NT2/D1 (cell line): Measurements from ENCODE around the gene TTC3.

Experiments used
- DNase-seq: peaks from one replicate; pipeline ENCODE4 v3.0.0-alpha.2; 2011; ENCODE audit warnings: low read depth, low spot score
- H3K27me3 ChIP-seq: 2 replicates; pipeline ENCODE4 v1.6.0; 2011; ENCODE audit warnings: mild to moderate bottlenecking; ENCODE audit not compliant: insufficient read length, insufficient read depth
- H3K36me3 ChIP-seq: 2 replicates; pipeline ENCODE4 v1.6.1; 2011; ENCODE audit warnings: mild to moderate bottlenecking, low read length, mixed read lengths; ENCODE audit not compliant: insufficient read depth, insufficient read length
- H3K4me1 ChIP-seq: 2 replicates; pipeline ENCODE4 v1.5.1; 2011; ENCODE audit not compliant: insufficient read depth, insufficient read length
- H3K4me3 ChIP-seq: 2 replicates; pipeline ENCODE4 v1.5.1; 2011; ENCODE audit warnings: low read depth; ENCODE audit not compliant: insufficient read length
- H3K9ac ChIP-seq: 2 replicates; pipeline ENCODE4 v1.6.0; 2011; ENCODE audit warnings: low read depth; ENCODE audit not compliant: insufficient read length
- H3K9me3 ChIP-seq: 2 replicates; pipeline ENCODE4 v1.5.1; 2011; ENCODE audit warnings: mild to moderate bottlenecking, low read length; ENCODE audit not compliant: insufficient read depth
- SUZ12 ChIP-seq: IDR thresholded peaks from 2 replicates; pipeline ENCODE4 v1.6.1; 2011; ENCODE audit not compliant: insufficient read length, insufficient read depth; ENCODE audit errors: extremely low read depth
- YY1 ChIP-seq: IDR thresholded peaks from 2 replicates; pipeline ENCODE4 v1.6.1; 2011; ENCODE audit not compliant: insufficient read length, insufficient read depth
- ZNF274 ChIP-seq: IDR thresholded peaks from 2 replicates; pipeline ENCODE4 v1.6.1; 2011; ENCODE audit warnings: mild to moderate bottlenecking, low read depth, low read length

Gene TTC3

DNA sequence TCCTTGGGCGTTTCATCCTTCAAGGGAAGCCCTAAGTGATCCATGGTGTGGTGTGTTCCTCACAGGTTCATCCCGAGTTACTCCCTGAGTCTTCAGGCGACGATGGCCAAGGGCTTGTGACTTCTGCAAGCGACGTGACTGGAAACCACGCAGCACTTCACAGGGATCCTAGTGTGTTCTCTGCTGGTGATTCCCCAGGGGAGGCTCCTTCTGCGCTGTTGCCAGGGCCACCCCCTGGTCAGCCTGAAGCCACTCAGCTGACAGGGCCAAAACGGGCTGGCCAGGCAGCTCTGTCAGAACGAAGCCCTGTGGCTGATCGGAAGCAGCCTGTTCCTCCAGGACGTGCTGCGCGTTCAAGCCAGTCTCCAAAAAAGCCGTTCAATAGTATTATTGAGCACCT is 122.6 kb downstream of the TTC3 start:
- no peak overlapping the region for H3K9ac ChIP-seq
- TF ChIP-seq ZNF274 (no peak), SUZ12 (no peak), YY1 (no peak)
- no peaks in the 10 kb centered on the region for H3K27me3 ChIP-seq
- peaks cover 6% of the 10 kb centered on the region for H3K4me1 ChIP-seq
- no peaks in the 10 kb centered on the region; the same call in 1 of the 2 replicates for H3K9me3 ChIP-seq
- no peak overlapping the region for H3K4me3 ChIP-seq
- peaks cover 83% of the 10 kb centered on the region for H3K36me3 ChIP-seq
- no peak for DNase-seq

GRCh38 chr21:37196847-37197246 is 123.8 kb downstream of the TTC3 start:
- DNase-seq = no peak
- Histone ChIP-seq H3K36me3 (peaks cover 85% of the 10 kb centered on the region), H3K9me3 (no peaks in the 10 kb centered on the region; the same call in 1 of the 2 replicates), H3K9ac (no peak overlapping the region), H3K27me3 (no peaks in the 10 kb centered on the region), H3K4me3 (no peak overlapping the region), H3K4me1 (peaks cover 9% of the 10 kb centered on the region)
- TF ChIP-seq ZNF274 = no peak
- TF ChIP-seq YY1 = no peak
- no peak for TF ChIP-seq SUZ12

DNA sequence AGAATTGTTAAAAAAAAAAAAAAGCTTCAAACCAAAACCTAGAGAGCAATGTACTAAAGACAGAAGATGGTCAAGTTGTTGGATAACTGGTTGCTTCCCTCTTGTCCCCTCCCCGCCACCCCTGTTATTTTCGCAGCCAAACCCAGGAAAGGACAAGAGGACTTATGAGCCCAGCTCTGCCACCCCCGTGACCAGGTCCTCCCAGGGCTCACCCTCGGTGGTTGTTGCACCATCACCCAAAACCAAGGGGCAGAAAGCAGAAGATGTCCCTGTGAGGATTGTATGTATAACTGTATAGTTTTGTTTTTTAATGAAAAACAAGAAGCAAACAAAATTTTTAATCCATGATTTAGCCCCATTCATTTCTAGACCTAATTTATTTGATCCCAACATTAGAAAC is 124.7 kb downstream of the TTC3 start:
- H3K9ac ChIP-seq = no peak overlapping the region
- TF ChIP-seq SUZ12 = no peak
- TF ChIP-seq YY1 = no peak
- no peaks in the 10 kb centered on the region for H3K27me3 ChIP-seq
- peaks cover 9% of the 10 kb centered on the region for H3K4me1 ChIP-seq
- no peak for DNase-seq
- no peak overlapping the region for H3K4me3 ChIP-seq
- H3K9me3 ChIP-seq = no peaks in the 10 kb centered on the region; the same call in 1 of the 2 replicates
- H3K36me3 ChIP-seq = peaks cover 86% of the 10 kb centered on the region

DNA sequence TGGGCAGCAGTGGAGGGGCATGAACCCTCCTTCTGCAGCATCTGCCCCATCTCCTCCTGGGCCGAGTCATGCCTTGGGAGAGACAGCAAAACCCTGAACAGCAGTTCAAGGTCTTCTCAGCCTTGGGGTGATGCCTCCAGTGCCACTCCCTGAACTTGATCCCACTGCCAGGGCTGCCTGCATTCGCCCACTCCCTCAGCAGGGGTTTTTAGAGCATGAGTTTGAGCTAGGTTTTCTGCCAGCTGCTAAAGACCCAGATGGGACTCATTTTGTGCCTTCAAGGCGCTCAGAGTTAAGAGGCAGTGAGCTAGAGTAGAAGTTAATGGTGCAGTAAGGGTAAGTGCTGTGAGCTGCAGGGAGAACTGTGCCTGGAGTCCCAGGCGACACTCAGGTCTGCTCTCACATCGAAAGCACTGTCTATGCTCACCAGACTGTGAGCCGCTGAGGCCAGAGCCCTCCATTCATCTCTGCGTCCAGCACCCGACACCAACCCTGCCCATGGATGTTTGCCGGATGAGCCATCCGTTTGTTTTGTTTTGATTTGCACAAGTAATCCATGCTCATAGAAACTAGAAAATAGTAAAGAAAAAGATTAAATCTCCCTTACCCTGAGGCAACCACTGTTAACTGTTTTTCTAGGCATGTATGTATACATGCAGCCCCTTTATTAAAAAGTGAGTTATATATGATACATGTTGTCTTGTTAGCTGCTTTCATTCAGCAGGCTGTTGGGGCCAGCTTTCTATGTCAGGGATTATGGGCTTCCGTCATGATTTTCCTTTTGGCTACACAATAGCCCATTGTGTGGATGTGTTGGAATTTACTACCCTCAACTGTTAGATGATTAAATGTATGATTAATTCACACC is 126.2 kb downstream of the TTC3 start:
- Histone ChIP-seq H3K9me3 (no peaks in the 10 kb centered on the region; the same call in 1 of the 2 replicates), H3K27me3 (no peaks in the 10 kb centered on the region), H3K4me3 (no peak overlapping the region), H3K36me3 (peaks cover 84% of the 10 kb centered on the region), H3K9ac (no peak overlapping the region), H3K4me1 (peaks cover 4% of the 10 kb centered on the region)
- no peak for DNase-seq
- no peak for TF ChIP-seq YY1
- TF ChIP-seq ZNF274 = no peak
- no peak for TF ChIP-seq SUZ12

DNA sequence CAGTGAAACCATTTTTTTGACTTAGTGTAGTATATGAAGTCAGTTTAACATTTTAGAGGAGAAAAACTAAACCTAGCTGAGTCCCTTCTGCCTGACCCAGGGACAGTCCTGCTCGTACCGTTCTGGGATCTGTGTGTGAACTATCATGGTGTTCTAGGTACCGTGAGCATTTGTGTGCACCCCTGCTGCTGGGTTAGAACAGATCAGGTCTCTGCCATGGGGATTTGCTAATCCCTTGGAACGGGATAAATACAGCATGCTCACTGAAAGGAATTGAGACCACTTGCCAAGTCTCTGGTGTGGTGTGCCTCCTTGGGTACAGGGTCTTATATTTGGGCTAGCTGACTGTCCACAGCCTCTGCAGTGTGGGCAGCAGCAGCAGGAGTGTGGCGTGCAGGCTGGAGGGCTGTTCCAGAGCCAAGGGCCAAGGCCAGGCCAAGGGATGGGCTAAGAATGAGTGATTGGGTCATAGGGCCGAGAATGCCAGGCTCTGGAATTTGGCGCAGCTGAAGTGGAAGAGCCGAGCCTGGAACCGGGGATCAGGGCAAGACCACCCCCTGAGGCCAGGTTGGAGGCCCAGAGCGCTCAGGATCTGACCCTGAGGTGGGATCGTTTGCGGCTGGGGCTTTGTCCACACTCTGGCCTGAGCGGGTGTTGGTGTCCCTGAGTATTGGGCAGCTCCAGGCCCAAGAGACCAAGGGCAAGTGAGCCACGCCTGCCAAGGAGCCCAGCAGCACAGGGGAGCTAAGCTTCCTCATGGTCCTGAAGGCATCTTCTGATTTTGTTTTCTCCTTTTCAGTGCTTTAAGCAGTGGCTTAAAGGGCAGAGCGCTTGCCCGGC is 127.8 kb downstream of the TTC3 start:
- Histone ChIP-seq H3K36me3 (peaks cover 71% of the 10 kb centered on the region), H3K4me3 (no peak overlapping the region), H3K9me3 (no peaks in the 10 kb centered on the region), H3K4me1 (peaks cover 4% of the 10 kb centered on the region), H3K9ac (no peak overlapping the region), H3K27me3 (no peaks in the 10 kb centered on the region)
- TF ChIP-seq SUZ12 = no peak
- TF ChIP-seq YY1 = no peak
- no peak for TF ChIP-seq ZNF274
- DNase-seq = no peak

- H3K36me3 ChIP-seq = peaks cover 59% of the 10 kb centered on the region
- no peaks in the 10 kb centered on the region for H3K9me3 ChIP-seq
- DNase-seq = no peak
- no peak for TF ChIP-seq YY1
- no peak for TF ChIP-seq ZNF274
- no peak for TF ChIP-seq SUZ12
- no peak overlapping the region for H3K4me3 ChIP-seq
- peaks cover 7% of the 10 kb centered on the region for H3K4me1 ChIP-seq
- H3K27me3 ChIP-seq = no peaks in the 10 kb centered on the region
- no peak overlapping the region for H3K9ac ChIP-seq
These were observed 129.4 kb downstream of the TTC3 start for GRCh38 chr21:37202221-37203110.
